Stimulated activated CD4-positive, alpha-beta T cell treated with anti-CD3 and anti-CD28 coated beads, Interleukin-15, amount 100 ng/mL, for 24 hours (primary cell): Measurements from ENCODE around the gene FOXA3.
"Not testable (repeated sequence)": the region's sequence is repeated elsewhere in the genome, so short reads cannot be mapped to it uniquely, and the experiment has no call there.

ENCODE experiments used
- DNase-seq: peaks from one replicate; pipeline ENCODE4 v3.0.0-alpha.2; 2020

Gene FOXA3

DNA sequence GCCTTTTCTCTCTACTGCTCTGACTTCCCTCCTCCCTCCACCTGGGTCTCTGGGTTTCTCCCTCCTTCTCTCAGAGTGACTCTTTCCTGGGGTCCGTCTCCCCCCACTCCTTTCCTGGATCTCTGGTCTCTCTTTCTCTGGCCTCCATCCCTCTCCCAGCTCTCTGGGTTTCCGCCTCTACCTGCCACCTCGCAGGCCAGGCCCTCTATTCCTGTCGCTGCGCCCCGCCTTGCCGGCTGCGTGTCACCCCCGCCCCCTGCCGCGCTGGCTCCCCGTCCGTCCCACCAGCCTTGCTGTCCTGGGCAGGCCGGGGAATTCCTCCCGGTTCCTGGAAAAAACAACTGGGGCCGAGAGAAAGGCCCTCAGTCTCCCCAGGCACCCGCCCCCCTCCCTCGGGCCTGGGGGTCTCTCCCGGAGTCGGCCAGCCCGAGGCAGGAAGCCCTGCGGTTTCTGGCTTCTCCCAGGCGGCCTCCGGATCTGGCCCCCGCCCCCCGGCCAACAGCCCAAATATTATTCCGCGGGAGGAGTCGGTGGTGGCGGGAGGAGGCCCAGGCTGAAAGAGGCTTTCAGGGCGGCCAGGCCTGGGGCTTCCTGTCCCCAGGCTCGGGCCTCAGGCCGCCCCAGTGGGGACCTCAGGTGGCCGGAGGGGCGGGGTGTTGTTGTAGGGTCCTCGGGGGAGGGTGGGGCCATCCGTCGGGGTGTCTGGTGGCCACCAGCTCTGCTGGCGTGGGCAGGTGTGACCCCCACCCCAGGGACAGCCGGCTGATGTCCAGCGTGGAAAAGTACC, 12.5 kb downstream of the FOXA3 start:
- DNase-seq = peak; percentile 56

DNA sequence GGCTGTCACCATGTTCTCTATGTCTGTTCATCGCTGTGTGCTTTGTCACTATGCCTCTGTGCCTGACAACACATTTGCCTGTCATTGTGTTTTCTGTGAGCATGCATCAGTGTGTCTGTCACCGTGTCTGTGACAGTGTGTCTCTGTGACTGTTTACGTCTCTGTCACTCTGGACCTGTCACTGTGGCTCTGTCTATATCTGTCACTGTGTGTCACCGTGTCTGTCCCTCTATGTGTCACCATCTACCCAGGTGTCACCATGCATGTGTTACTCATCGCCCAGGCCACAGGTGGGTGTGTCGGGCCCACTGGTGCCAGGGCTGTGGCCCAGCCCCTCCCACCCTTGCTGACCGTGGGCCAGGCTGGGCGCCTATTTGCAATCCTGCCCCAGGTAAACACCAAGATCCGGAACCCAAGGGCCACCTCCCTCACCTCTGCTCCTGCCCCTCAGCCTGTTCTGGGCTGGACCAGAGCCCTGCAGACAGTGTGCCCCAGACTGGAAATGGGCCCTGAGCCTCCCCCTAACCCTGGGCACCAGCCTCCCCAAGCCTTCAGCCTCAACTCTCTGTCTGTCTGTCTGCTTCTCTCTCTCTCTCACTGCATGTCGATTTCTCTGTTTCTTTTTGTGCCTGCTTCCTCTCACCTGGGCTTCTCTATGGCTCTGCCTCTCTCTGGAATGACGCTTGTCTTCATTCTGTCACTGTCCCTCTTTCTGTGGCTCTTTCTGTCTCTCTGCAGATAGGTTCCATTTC, 14.1 kb downstream of the FOXA3 start:
- DNase-seq = no peak

DNA sequence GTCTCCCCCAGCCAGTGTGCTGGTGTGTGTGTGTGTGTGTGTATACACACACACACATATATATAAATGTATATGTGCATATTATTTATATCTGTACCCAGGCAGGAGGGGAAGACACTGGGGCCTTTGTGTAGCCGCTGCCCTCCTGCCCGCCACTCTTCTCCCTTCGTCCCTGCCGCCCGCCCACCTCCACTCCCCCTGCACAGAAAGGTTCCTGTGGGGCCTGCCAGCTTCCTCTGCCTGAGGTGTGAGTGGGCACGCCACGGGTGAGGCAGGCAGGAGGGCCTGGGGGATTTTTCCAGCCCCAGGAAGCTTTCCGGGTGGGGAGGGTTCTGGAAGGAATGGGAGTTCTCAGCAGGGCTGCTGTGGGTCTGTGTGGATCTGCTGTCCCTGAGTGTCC, 14.9 kb downstream of the FOXA3 start:
- no peak for DNase-seq

DNA sequence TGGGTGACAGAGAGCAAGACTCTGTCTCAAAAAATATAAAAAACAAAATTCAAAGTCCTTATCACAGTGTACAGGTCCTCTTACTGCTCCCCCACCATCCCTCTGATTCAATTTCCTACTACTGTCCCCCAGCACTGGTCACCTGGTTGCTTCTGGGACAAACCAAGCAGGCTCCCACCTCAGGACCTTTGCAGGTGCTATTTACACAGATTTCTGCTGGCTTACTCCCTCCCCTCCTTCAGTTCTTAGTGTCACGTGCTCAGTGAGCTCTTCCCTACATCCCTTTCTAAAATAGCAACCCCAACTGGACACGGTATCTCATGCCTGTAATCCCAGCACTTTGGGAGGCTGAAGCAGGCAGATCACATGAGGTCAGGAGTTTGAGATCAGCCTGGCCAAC, 15.8 kb downstream of the FOXA3 start:
- no peak for DNase-seq

DNA sequence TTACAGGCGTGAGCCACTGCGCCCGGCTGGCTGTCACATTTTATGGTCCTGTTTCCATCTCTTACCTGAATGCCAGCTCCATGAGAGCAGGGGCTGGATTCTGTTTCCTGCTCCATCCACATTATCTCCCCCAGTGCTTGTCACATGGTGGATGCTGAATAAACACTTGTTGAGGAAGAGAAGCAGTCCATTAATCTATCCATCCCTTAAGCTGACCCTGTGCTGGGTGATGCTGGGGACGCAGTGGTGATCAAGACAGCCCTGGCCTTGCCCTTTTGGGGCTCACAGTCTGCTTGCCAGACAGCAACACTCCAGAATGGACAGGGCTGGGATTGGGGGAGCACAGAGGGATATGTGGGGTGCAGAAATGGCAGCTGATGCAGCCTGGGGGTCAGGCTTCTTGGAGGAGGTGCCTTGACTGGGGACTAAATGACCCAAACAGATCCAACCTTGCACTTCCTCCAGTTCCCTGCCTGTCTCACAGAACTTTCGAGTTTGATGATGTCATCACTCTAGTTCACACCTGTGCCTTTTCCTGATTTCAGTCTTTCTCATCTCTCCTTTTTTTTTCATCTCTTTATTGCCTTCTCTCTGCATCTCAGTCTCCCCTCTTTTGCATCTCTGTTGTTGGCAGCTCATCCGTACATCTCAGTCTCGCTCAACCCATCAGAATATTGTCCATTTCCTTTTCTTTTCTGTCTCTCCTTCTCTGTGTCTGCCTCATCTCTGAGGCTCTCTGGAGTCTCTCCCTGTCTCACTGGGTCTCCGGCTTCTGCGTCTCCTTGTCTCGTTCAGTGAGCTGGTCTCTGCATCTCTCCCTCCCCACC, 17.2 kb downstream of the FOXA3 start:
- DNase-seq = no peak

DNA sequence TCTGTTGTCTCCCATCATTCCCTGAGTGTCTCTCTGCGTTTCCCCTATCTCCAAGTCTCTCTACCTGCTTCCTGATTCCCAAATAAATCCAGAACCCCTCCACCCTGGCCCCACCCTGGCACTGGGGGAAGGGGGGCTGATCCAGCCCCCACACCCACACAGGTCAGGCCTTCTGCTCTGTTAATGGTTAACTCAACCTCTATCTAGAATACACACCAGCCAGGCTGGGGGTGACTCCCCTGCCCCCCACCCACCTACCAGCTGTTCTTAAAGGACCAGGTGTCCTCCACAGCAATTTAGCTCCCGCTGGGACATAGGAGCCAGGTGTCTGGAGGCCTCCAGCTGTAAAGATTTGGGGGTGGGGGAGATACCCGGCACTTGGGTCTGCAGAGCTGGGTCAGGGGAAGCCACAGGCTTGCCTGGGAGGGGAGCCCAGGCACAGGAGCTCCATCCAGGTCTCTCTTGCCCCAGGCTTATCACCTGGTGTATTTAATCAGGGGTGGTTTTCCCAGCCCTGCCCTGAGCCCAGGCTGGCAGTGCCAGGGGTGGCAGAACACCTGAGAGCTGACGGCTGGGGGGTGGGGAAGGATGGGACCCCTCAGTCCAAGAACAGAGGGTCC, 17.9 kb downstream of the FOXA3 start:
- DNase-seq = no peak

DNA sequence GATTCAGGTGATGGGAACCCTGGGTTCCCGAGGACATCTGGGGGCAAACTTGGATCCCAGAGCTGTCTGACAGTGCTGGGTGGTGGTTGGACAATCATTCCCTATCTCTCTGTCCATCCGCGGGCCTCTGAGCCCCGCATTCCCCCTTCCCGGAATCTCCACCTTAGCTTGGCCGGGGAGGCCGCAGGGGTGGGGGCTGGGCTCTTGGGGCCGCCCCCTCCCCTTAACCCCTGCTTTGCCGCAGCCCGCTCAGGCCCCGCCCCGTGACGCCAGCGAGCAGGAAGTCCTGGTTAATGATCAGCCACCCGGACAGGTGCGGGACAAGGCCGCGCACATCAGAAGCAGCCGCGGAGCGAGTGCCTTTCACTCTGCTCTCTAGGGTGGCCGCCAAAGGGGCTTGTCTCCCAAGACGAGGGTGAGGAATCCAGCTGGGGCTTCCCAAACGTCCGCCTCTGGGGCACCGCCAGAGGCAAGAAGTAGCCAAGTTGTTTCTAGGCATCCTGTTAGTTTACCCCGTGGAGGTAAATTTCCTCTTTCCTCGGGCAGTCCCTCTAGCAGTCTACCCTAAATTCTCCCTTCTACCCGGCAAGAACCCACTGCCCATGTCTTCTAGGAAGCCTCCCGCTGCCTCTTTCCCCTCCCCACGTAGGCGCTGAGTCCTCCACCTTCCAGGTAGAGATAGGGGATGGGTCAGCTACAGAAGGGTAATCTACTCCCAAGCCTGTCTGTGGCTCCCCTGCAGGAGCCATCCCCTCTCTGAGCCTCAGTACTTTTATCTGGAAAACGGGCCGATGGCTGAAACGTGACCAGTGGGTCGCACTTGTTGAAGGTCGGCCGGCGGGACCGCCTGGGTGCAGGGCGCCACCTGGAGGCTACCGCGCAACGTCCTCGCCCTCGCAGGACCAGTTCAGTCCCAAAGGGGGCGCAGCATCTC, 18.8 kb downstream of the FOXA3 start:
- peak; percentile 89 for DNase-seq

DNA sequence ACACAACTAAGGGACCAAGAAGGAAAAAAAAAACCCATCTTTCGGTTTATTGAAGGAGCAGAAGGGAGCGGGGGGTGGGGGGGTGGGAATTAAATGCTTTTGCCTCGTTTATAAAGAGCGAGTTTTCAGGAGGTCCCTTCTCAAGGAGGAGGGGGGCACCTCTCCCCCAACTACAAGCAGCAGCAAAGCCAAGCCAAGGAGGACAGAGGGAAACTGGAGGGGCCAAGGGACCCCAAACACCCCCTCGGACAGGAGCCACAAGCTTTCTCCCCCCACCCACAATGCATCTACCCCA, 19.4 kb downstream of the FOXA3 start:
- no peak for DNase-seq

DNA sequence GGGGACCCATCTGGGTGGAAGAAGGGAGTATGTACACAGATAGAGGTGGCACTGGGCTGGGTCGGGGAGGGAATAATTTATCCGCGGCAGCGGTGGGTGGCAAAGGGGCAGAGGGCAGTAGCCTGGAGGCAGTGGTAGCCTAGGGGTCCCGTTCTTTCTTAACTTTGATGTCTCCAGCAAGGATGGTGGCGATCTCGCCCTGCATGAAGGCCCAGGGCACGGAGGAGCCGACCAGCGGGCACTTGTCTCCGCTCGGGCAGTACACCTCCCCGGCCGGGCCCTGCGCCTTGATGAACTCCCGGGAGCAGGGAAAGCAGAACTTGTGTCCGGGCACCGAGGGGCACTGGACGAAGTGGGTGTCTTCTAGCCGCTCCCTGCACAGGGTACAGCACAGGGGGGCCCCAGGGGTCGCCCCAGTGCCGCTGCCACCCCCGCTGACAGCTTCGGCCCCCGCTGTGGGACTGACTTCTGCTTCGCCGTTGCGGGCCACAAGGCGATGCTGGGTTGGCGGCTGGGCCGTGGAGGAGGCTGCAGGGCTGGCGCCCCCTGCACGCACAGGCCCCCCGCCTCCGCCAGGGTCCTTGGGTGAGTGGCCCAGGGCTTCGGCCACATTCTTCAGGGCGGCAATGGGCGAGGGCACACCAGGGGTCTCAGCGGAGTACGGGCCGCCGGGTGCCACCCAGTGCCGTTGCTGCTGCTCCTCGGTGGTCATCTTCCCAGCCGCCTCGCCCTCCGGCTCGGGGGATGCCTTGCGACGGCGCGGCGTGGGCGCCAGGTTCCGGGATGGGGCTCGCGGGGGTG, 20.0 kb downstream of the FOXA3 start:
- no peak for DNase-seq

DNA sequence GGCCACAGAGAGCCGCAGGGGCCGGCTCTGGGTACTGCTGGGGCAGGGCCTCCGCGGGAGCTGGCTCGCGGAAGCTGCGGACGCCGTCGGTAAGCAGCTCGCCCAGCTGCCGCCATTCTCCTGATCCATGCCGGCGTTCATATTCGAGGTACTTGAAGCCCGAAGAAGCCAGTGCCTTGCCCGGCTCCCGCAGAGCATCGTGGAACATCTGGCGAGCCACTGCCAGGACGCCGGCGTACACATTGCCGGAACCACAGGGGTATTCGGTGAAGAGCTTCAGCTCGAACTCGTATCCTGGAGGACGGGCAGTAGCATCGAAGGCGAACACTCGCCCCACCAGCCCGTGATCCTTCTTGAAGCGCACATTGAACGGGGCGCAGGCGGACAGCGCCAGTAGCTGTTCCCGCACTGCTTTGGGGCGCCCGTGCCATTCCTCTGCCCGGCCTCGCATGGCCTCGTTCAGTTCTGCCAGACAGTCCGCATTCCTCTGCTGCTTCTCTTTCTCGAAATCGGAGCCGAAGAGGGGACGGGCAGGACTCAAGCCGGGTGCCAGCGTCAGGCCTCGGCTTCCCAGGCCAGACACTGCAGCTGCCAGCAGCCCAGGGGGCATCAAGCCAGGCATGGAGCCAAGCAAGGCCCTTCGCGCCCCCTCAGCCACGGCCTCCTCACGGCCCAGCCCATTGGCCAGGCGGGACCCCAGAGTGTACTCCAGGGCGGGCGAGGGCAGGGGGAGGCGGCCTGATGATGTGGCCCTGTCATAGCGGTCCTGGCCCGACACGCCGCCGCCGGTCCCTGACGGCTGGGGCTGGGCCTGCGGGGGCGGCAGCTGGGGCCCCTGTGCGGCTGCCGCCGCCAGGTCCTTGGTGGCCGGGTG, 20.8 kb downstream of the FOXA3 start:
- DNase-seq = peak; percentile 52

DNA sequence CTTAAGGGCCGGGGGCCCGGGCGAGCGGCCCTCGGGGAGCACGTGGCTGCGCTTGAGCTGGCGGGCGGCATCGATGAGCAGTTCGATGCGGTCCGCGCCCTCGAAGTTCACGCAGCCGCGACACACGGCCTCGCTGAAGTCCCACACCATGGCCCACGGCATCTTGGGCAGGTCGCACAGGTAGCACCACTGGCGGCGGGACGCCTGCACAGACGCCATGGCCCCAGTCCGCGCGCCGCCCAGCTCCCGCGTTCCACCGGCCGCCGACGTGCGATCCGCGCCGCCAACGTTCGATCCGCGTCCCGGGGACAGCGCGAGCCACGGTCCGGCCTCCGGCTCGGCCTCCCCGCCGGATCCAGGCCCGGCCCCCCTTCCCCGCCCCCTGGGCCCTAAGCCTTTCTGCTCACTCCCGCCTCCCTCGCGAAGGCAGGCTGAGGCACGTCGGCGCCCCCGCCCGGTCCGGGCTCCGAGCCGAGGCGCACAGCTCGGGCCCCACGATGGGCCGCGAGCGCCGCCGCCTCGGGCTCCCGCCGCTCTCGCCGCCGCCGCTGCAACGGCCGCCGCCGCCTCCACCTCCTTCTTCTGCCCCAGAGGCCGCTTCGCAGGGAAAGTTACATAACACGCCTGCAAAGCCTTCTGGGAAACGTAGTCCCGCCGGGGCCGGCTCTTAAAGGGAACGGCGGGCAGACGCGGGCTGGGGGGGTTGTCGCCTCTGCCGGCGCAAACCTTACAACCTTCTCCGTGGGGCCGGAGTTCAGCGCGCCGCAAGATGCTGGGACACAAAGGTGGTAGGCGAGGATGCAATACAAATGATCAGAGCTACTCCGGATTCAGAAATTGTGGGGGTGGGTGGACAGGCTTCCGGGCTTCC, 21.7 kb downstream of the FOXA3 start, which contains the start of gene IRF2BP1:
Gene IRF2BP1 (minus strand): TSS at position 586 of the 871 bp plus-strand sequence. CDS start 367 bp downstream, at position 219.
- DNase-seq = peak; percentile 92

DNA sequence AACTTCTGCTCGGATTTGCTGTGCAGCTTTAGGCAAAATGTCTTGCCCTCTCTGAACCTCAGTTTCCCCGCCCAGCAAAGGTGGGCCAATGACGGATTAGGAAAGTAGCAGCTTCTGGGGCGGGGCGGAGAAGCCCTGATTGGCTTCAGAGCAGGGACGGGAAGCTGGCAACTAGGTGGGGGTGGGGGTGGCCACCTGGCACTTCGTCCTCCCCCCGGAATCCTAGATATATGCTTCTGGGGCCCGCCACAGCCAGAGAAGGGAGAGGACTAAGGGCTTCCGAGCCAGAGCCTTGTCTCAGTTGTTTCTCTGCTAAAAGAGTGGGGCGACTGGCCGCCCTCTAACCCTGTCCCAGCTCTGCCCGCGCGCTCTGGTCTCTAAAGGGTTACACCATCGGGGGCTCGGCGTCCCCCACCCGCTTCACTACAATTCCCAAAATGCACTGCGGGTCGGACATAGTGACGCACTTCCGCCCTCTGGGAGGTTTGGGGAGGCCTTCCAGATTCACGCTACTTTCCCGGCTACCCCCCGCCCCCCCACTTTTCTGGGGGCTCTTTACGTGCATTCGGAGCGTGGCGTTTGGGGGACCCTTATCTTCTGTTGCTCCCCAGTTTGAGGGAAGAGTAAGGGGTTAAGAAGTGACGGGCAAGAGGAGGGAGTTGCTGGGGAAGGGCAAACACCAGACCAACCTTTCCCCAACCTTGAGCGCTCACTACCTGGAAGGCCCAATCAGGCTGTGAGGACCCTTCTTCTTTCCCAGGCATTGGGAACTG, 22.5 kb downstream of the FOXA3 start:
- DNase-seq = peak; percentile 93

DNA sequence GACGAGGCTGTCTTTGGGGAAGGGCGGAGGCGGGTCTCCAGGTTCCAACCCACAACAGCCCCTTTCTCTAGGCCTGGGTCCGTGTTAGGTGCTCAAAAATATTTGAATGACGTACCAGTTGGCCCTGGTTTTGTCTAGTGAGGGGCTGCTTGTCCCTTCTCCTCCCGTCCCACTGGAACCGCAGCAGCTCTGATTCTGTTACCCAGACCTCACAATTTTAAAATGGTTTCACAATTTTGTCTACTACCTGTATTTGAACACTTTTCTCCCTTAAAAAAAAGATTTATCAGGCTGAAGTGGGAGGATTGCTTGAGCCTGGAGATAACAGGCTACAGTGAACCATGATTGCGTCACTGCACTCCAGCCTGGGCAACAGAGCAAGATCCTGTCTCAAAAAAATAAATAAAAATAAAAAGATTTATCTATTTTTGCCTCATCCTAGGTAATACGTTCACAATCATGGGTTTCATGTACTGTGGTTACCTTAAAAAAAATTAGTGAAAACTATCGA, 23.1 kb downstream of the FOXA3 start:
- no peak for DNase-seq

DNA sequence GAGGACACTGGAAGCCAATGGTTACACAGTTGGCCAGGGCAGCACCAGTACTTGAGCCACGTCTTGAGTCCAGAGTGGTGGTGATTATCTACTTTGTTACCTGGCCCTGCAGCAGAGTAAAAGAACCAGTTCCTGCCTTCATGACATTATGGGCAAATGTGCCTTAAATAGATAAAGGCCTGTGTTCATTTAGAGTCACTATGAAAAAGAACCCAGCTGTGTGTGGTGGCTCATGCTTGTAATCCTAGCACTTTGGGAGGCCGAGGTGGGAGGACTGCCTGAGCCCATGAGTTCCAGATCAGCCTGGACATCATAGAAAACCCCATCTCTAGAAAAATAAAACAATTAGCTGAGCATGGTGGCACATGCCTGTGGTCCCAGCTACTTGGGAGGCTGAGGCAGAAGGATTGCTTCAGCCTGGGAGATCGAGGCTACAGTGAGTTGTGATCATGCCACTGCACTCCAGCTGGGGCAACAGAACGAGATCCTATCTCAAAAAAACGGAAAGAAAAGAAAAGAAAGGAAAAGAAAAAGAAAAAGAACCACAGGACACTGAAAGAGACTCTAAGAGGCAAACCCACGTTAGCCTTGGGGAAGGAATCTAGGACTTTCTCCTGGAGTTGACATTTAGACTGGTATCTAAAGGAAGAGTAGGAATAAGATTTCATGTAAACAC, 25.2 kb downstream of the FOXA3 start:
- DNase-seq = no peak

DNA sequence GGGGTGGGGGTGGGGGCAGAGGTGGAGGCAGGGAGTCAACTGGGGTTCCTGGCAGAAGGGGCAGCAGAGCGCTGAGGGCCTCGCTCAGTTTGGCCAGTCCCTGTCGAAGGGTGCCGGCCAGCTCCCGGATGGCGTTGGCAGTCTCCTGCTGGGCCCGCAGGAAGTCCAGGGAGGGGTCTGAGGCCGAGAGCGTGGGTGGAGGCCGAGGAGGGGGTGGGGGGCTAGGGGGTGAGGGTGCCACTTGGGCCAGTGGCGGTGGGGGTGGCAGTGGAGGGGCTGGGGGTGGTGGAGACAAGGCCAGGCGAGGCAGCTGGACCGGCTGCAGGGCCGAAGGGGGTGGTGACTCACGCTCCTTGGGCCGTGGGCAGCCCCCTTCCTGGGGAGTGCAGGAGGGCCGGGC, 26.8 kb downstream of the FOXA3 start:
- DNase-seq = no peak

DNA sequence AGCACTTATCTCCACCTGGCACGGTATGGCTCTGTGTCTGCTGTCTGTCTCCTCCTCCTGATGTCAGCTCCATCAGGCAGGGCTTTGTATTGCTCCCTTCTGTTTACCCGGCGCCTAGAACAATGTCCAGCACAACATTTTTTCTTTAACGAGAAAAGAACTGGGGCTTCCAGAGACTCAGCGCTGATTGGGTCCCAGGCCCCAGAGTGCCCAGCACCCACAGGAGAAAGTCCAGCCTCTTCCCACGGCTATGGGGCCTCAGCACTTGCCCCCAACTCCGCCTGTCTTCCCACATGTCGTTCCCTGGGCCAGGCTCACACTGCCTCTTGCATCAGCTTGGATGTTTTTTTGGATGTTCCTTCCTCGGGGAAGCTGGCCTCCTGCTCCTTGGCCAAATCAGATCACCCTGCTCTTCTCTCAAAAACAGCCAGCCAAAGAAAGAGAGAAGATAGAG, 31.4 kb downstream of the FOXA3 start:
- DNase-seq = no peak

DNA sequence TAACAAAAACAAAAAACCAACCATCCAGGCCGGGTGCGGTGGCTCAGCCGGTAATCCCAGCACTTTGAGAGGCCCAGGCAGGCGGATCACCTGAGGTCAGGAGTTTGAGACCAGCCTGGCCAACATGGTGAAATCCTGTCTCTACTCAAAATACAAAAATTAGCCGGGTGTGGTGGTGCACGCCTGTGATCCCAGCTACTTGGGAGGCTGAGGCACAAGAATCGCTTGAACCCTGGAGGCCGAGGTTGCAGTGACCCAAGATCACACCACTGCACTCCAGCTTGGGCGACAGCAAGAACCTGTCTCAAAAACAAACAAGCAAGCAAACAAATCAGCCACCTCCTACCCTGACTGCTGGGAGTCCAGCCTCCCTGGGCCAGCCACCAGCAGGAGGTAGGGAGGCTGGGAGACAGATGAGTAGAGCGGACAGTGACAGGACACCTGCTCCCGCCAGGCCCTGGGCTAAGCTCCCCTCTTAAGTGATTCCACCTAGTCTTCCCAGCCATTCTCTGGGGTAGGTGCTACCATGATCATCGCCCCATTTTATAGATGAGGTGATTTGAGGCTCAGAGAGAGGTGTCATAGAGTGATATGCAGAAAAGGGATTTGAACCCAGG, 32.0 kb downstream of the FOXA3 start:
- DNase-seq = not testable (repeated sequence)
